T-cell (primary cell): ENCODE measurements around the gene SVBP. TPM values are rescaled to one million over a fixed set of nuclear protein-coding genes. Genes with fewer than 3 reads are reported as not detected.

ENCODE experiments used
- ATAC-seq, 4 experiments: fragments of 200-7000 bp in 3 of 4; fragments of 150-1000 bp in 1 of 4; cut with Tn5 transposase; replicated peaks in 1 of 4; 1 replicate in 3 of 4; 2 replicates in 1 of 4; pipeline ENCODE4 v1.10.0; 2021; ENCODE audit warnings: moderate library complexity in 3 of 4, mild to moderate bottlenecking in 2 of 4, moderate number of reproducible peaks in 1 of 4
- CTCF ChIA-PET, 2 donors: fragments of 300-600 bp; sonication (Branson Sonifier 250); formaldehyde crosslinking; loops; one replicate each; lab custom pipeline; 2022; ENCODE audit warnings: antibody characterized with exemption in 2 of 2; lab: Charles Lee
- POLR2A ChIA-PET, 2 donors: fragments of 300-600 bp; sonication (Branson Sonifier 250); formaldehyde crosslinking; loops; one replicate each; lab custom pipeline; 2022; ENCODE audit warnings: antibody characterized with exemption in 2 of 2; lab: Charles Lee
- DNase-seq, 35 experiments: peaks; one replicate each; pipeline versions ENCODE4 v3.0.0 to v3.0.0-alpha.2; 2013 to 2023
- H3K27ac ChIP-seq: one replicate; pipeline ENCODE4 v1.5.1; 2013; ENCODE audit warnings: low read length
- H3K27me3 ChIP-seq, 2 experiments: replicated peaks in 1 of 2; 1 replicate in 1 of 2; 2 replicates in 1 of 2; pipeline versions ENCODE4 v1.6.1 to v1.7.0; 2013; ENCODE audit warnings: low read length in 1 of 2, mixed read lengths in 1 of 2; ENCODE audit not compliant: control insufficient read depth in 2 of 2, insufficient read depth in 2 of 2; ENCODE audit errors: extremely low read depth in 1 of 2
- H3K36me3 ChIP-seq, 2 donors: 1 replicate in 1 of 2; 2 replicates in 1 of 2; pipeline versions ENCODE4 v1.6.1 to v1.7.0; 2013; ENCODE audit warnings: low read length in 1 of 2; ENCODE audit not compliant: control insufficient read depth in 2 of 2, insufficient read depth in 1 of 2; ENCODE audit errors: extremely low read depth in 1 of 2
- H3K4me1 ChIP-seq, 2 experiments: 1 replicate in 1 of 2; 2 replicates in 1 of 2; pipeline versions ENCODE4 v1.6.1 to v1.7.0; 2013; ENCODE audit warnings: low read length in 2 of 2, mixed read lengths in 1 of 2; ENCODE audit not compliant: insufficient read depth in 2 of 2, control insufficient read depth in 1 of 2; ENCODE audit errors: extremely low read depth in 1 of 2
- H3K4me3 ChIP-seq, 2 donors: 1 replicate in 1 of 2; 2 replicates in 1 of 2; pipeline versions ENCODE4 v1.5.1 to v1.7.0; 2013; ENCODE audit warnings: mild to moderate bottlenecking in 2 of 2, low read length in 1 of 2, moderate library complexity in 1 of 2; ENCODE audit not compliant: control insufficient read depth in 1 of 2; ENCODE audit errors: extremely low read depth in 1 of 2
- H3K9me3 ChIP-seq: 2 replicates; pipeline ENCODE4 v1.7.0; 2013
- H3K27ac Mint-ChIP-seq, 2 donors: one replicate each; pipeline ENCODE4 v1.8.0; 2020 to 2021; ENCODE audit warnings: mild to moderate bottlenecking in 2 of 2, mixed read lengths in 2 of 2
- H3K27me3 Mint-ChIP-seq, 2 donors: one replicate each; pipeline ENCODE4 v1.8.0; 2021 to 2022; ENCODE audit warnings: mixed read lengths in 2 of 2
- H3K36me3 Mint-ChIP-seq: one replicate; pipeline ENCODE4 v1.8.0; 2021; ENCODE audit warnings: mixed read lengths
- H3K4me1 Mint-ChIP-seq, 3 donors: one replicate each; pipeline ENCODE4 v1.8.0; 2020 to 2022; ENCODE audit warnings: mixed read lengths in 3 of 3, mild to moderate bottlenecking in 1 of 3
- H3K4me3 Mint-ChIP-seq, 3 donors: one replicate each; pipeline ENCODE4 v1.8.0; 2020 to 2022; ENCODE audit warnings: mild to moderate bottlenecking in 3 of 3, mixed read lengths in 3 of 3, moderate library complexity in 3 of 3
- H3K9me3 Mint-ChIP-seq, 3 donors: one replicate each; pipeline ENCODE4 v1.8.0; 2020 to 2022; ENCODE audit warnings: mixed read lengths in 3 of 3
- WGBS: methylation state at CpG from one replicate; pipeline ENCODE4 v1.1.5; 2013; ENCODE audit warnings: missing lambda C conversion rate; ENCODE audit not compliant: insufficient coverage; 5-methylcytosine and 5-hydroxymethylcytosine counted together
- total RNA-seq, 35 experiments: library from RNA in 6 of 35; stranded (reverse) in 6 of 35; fragments of 120-200 nt in 1 of 35; gene quantifications; one replicate each; pipeline versions ENCODE4 v1.2.1 to v1.2.4 and lab custom pipeline; 2013 to 2026

The SVBP gene
- total RNA-seq, 5 donors from 2014 or later (not counting 1 experiment from before 2014, with no cell fraction given): 15.8 to 19.7 (median 18.7) TPM

DNA sequence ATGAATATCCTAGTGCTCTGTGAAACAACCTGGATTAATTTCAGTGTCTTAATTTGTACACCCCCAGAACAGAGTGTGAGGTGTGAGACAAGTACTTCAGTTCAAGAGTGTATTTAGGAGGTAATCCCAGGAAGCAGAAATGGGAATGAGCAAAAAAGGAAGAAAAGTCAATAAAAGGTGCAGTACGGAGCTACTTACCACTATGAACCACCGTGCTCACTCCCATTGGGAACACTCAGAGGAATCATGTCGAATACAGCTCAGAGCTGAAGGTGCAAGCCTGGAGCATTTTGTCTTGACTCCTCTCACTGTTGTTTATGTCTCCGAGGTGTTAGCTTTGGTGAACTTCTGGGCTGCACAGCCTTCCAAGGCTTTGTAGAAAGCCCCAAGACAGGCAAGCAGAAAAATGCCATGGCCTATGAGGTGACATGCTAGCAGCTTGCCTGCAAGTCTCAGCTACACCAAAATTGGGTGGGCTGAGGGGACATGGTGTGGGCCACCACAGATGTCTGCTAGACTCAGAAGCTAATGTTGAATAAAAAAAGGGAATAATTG is 7.4 kb upstream of the SVBP start:
- Histone ChIP-seq H3K27ac (no peak overlapping the region), H3K4me3 (no peak overlapping the region), H3K36me3 (no peaks in the 10 kb centered on the region), H3K9me3 (no peaks in the 10 kb centered on the region), H3K27me3 (no peaks in the 10 kb centered on the region), H3K4me1 (no peaks in the 10 kb centered on the region)
- DNase-seq: no peak
- CTCF ChIA-PET: no interaction called here
- Mint-ChIP-seq H3K4me3 (no peak overlapping the region), H3K4me1 (peaks cover 0 to 7% (median 0%) of the 10 kb centered on the region in 3 donors), H3K27me3 (no peaks in the 10 kb centered on the region), H3K27ac (no peak overlapping the region), H3K9me3 (no peaks in the 10 kb centered on the region), H3K36me3 (peaks cover 7% of the 10 kb centered on the region)
- POLR2A ChIA-PET: interaction anchor here in 1 of 2 donors (0.5 kb wide), 1 partner anchor 834 kb away, joined by 5 read pairs; no protein-coding TSS in a partner anchor
- ATAC-seq: no peak
- WGBS: 100% methylated on average over 4 of the region's 4 CpGs

DNA sequence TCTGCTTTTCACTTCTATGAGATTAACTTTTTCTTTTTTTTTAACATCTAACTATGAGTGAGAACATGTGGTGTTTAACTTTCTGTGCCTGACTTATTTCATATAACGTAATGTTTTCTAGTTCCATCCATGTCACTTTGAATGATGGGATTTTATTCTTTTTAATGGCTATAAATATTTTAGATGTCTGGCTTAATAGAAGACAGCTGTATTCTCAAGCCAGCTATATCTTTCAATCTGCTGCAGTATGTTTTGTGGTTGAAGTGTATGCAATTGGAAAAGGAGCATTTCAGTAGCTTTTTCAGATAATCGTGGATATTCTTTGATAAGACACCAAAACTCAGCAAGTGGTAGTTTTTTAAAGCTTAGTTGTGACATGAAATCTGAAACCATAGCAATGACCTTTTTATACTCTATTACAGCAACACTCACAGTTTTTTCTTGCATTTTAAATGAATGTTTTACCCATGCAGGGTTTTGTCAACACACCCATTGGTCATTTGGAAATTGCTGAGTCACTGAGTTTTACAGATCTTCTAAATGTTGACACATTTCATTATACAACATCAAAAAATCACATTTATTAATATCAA is 5.7 kb upstream of the SVBP start:
- H3K9me3 Mint-ChIP-seq: no peaks in the 10 kb centered on the region
- H3K27me3 ChIP-seq: no peaks in the 10 kb centered on the region
- no CpG with 5 or more reads among the region's 2 CpGs for WGBS
- POLR2A ChIA-PET: no interaction called here
- H3K27ac ChIP-seq: no peak overlapping the region
- CTCF ChIA-PET: no interaction called here
- H3K4me1 ChIP-seq: peaks cover 0 to under 1% of the 10 kb centered on the region in 2 experiments
- no peak overlapping the region for H3K4me3 ChIP-seq
- no peak for DNase-seq
- ATAC-seq: no peak
- no peak overlapping the region for H3K4me3 Mint-ChIP-seq
- peaks cover 2 to 15% (median 3%) of the 10 kb centered on the region in 3 donors for H3K4me1 Mint-ChIP-seq
- H3K27ac Mint-ChIP-seq: no peak overlapping the region
- no peaks in the 10 kb centered on the region for H3K9me3 ChIP-seq
- peaks cover 3% of the 10 kb centered on the region for H3K36me3 Mint-ChIP-seq
- H3K36me3 ChIP-seq: no peaks in the 10 kb centered on the region
- no peaks in the 10 kb centered on the region for H3K27me3 Mint-ChIP-seq

DNA sequence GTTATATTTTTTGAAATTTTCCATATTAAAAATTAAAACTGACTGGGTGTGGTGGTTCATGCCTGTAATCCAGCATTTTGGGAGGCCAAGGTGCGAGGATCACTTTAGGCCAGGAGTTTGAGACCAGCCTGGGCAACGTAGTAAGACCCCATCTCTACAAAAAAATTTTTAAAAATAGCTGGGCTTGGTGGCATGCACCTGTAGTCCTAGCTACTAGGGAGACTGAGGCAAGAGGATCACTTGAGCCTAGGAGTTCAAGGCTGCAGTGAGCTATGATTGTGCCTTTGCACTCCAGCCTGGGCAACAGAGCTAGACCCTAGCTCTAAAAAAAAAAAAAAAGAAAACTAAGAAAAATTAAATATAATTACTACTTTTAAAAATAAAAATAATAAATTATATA is 4.5 kb upstream of the SVBP start:
- Histone ChIP-seq H3K27ac (no peak overlapping the region), H3K4me1 (peaks cover under 1 to 6% of the 10 kb centered on the region in 2 experiments), H3K4me3 (no peak overlapping the region), H3K9me3 (no peaks in the 10 kb centered on the region), H3K27me3 (no peaks in the 10 kb centered on the region), H3K36me3 (no peaks in the 10 kb centered on the region)
- H3K27ac Mint-ChIP-seq: no peak overlapping the region
- no CpG with 5 or more reads among the region's 2 CpGs for WGBS
- no peaks in the 10 kb centered on the region for H3K9me3 Mint-ChIP-seq
- ATAC-seq (no peak), DNase-seq (no peak)
- no peaks in the 10 kb centered on the region for H3K27me3 Mint-ChIP-seq
- H3K4me3 Mint-ChIP-seq: no peak overlapping the region
- peaks cover 8 to 22% (median 9%) of the 10 kb centered on the region in 3 donors for H3K4me1 Mint-ChIP-seq
- H3K36me3 Mint-ChIP-seq: no peaks in the 10 kb centered on the region
- POLR2A ChIA-PET: no interaction called here
- CTCF ChIA-PET: interaction anchor here (0.6 to 1.2 kb wide), 6 partner anchors 24 to 1002 kb away, joined by 3 to 10 read pairs (median 4); partner anchors contain the start of gene ZNF691 (in 1 of the 2)

DNA sequence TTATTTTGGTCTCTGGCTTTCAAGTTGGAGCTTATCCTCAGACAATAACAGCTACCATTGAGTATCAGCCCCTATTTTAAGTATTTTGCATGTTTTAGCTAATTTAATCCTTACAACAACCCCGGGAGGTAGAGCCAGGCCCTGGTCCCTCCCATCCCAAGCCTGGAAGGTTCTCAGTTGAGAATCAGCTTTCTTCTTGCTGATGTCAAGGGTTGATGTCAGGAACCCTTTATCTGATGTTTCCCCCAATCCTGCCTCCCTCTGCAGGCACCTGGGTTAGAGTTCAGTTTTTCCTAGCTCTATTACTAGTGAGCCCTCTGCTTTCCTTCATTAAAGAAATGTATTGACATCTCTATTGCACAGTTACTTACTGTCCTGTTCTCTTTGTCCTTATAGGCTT is 3.6 kb upstream of the SVBP start:
- no peaks in the 10 kb centered on the region for H3K36me3 Mint-ChIP-seq
- Histone ChIP-seq H3K9me3 (no peaks in the 10 kb centered on the region), H3K27me3 (no peaks in the 10 kb centered on the region), H3K4me3 (no peak overlapping the region), H3K4me1 (peaks cover 9 to 11% of the 10 kb centered on the region in 2 experiments), H3K36me3 (no peaks in the 10 kb centered on the region), H3K27ac (no peak overlapping the region)
- no peaks in the 10 kb centered on the region for H3K9me3 Mint-ChIP-seq
- no peaks in the 10 kb centered on the region for H3K27me3 Mint-ChIP-seq
- CTCF ChIA-PET: interaction anchor here (0.6 to 1.2 kb wide), 3 partner anchors 25 to 95 kb away, joined by 5 to 10 read pairs (median 6); partner anchors contain the start of gene ZNF691 (in 1 of the 2)
- no peak overlapping the region for H3K27ac Mint-ChIP-seq
- WGBS: no CpG with 5 or more reads among the region's 1 CpG
- no peak for DNase-seq
- H3K4me3 Mint-ChIP-seq: no peak overlapping the region
- POLR2A ChIA-PET: interaction anchor here in 1 of 2 donors (0.7 kb wide), 1 partner anchor 116 kb away, joined by 11 read pairs; no protein-coding TSS in a partner anchor
- H3K4me1 Mint-ChIP-seq: peaks cover 16 to 31% (median 17%) of the 10 kb centered on the region in 3 donors
- no peak for ATAC-seq

- H3K27me3 ChIP-seq: no peaks in the 10 kb centered on the region
- H3K4me3 ChIP-seq: no peak overlapping the region
- ChIA-PET CTCF (interaction anchor here in 1 of 2 donors (0.8 to 4.0 kb wide), 4 partner anchors 10 to 105 kb away, joined by 3 to 16 read pairs (median 10); partner anchors contain the start of genes C1orf50, P3H1 and ZNF691), POLR2A (interaction anchor here in 1 of 2 donors (0.8 kb wide), 1 partner anchor 28 kb away, joined by 3 read pairs; the partner anchor contains the start of gene ZNF691)
- H3K27ac ChIP-seq: no peak overlapping the region
- H3K4me1 Mint-ChIP-seq: peaks cover 20 to 39% (median 20%) of the 10 kb centered on the region in 3 donors
- no peaks in the 10 kb centered on the region for H3K36me3 Mint-ChIP-seq
- no peak overlapping the region for H3K27ac Mint-ChIP-seq
- H3K27me3 Mint-ChIP-seq: no peaks in the 10 kb centered on the region
- 100% methylated on average over 2 of the region's 3 CpGs for WGBS
- ATAC-seq (no peak), DNase-seq (peak in 1 of 35 experiments; percentile 8)
- H3K4me1 ChIP-seq: peaks cover 10 to 13% of the 10 kb centered on the region in 2 experiments
- H3K4me3 Mint-ChIP-seq: peak overlapping the region; percentile 63 to 84 (median 70)
- H3K9me3 ChIP-seq: no peaks in the 10 kb centered on the region
- H3K36me3 ChIP-seq: no peaks in the 10 kb centered on the region
- H3K9me3 Mint-ChIP-seq: no peaks in the 10 kb centered on the region
Measured at GRCh38 chr1:42817976-42818375, 779 bp upstream of the SVBP start.

- ATAC-seq (no peak), DNase-seq (no peak)
- Histone ChIP-seq H3K9me3 (no peaks in the 10 kb centered on the region), H3K27me3 (no peaks in the 10 kb centered on the region), H3K36me3 (no peaks in the 10 kb centered on the region), H3K27ac (no peak overlapping the region), H3K4me1 (peaks cover 10 to 13% of the 10 kb centered on the region in 2 experiments), H3K4me3 (peak overlapping the region; percentile 49 to 54)
- Mint-ChIP-seq H3K27ac (no peak overlapping the region), H3K9me3 (no peaks in the 10 kb centered on the region), H3K4me1 (peaks cover 20 to 39% (median 20%) of the 10 kb centered on the region in 3 donors), H3K27me3 (no peaks in the 10 kb centered on the region), H3K4me3 (peak overlapping the region; percentile 70 to 84 (median 83)), H3K36me3 (no peaks in the 10 kb centered on the region)
- CTCF ChIA-PET: interaction anchor here (0.6 to 4.0 kb wide), 5 partner anchors 9 to 142 kb away, joined by 3 to 16 read pairs (median 3); partner anchors contain the start of genes C1orf50 (in 1 of the 2), P3H1 (in 1 of the 2) and ZNF691 (in 1 of the 2)
- POLR2A ChIA-PET: interaction anchor here in 1 of 2 donors (0.8 to 1.7 kb wide), 2 partner anchors 29 to 50 kb away, joined by 3 to 4 read pairs; partner anchors contain the start of genes C1orf50, P3H1 and ZNF691
- WGBS: 0% methylated on average over 3 of the region's 13 CpGs
Measured at GRCh38 chr1:42817440-42817767, 207 bp upstream of the SVBP start.
